K562 (cell line): ENCODE measurements around the gene RAD50. TPM values are rescaled to one million over a fixed set of nuclear protein-coding genes. Genes with fewer than 3 reads are reported as not detected.
A peak's percentile ranks its signal among the peaks of the same experiment; 100 is the strongest.

Experiments used
- ATF6 ChIP-seq: sonication (generic); formaldehyde crosslinking; IDR thresholded peaks from 2 replicates; pipeline ENCODE4 v1.4.0; 2020; ENCODE audit warnings: mild to moderate bottlenecking, missing genetic modification reagents
- BRD9 ChIP-seq: fragments of 450-650 bp; IDR thresholded peaks from 2 replicates; pipeline ENCODE4 v1.6.1; 2018; ENCODE audit warnings: low read depth; ENCODE audit not compliant: partially characterized antibody
- CBX3 ChIP-seq, 2 experiments: IDR thresholded peaks; 1 replicate in 1 of 2; 2 replicates in 1 of 2; pipeline ENCODE4 v1.6.1; 2012; ENCODE audit warnings: inconsistent platforms in 2 of 2, low read length in 2 of 2, borderline replicate concordance in 1 of 2, control low read depth in 1 of 2
- CHD7 ChIP-seq: fragments of 200-600 bp; sonication (generic); IDR thresholded peaks from one replicate; pipeline ENCODE4 v1.6.1; 2012; ENCODE audit warnings: mild to moderate bottlenecking, low read depth, low read length, inconsistent platforms
- CSDE1 ChIP-seq, 2 experiments: fragments of 450-650 bp; IDR thresholded peaks; 2 replicates each; pipeline ENCODE4 v1.6.1; 2016; ENCODE audit warnings: mild to moderate bottlenecking in 1 of 2
- CXXC5 ChIP-seq: fragments of 250-450 bp; sonication (Bioruptor Pico); IDR thresholded peaks from 2 replicates; pipeline ENCODE4 v1.8.0; 2022; ENCODE audit warnings: inconsistent platforms, mild to moderate bottlenecking, moderate library complexity
- HES1 ChIP-seq: fragments of 450-650 bp; IDR thresholded peaks from 2 replicates; pipeline ENCODE4 v1.6.1; 2016; ENCODE audit warnings: low read depth, mild to moderate bottlenecking, moderate library complexity
- HMG20B ChIP-seq: fragments of 250-450 bp; sonication (Bioruptor Pico); IDR thresholded peaks from 2 replicates; pipeline ENCODE4 v1.5.0; 2021; ENCODE audit warnings: mild to moderate bottlenecking
- MLLT1 ChIP-seq, 2 experiments: fragments of 450-650 bp; IDR thresholded peaks; 2 replicates each; pipeline ENCODE4 v1.6.1; 2016
- NELFE ChIP-seq: IDR thresholded peaks from 2 replicates; pipeline ENCODE4 v1.6.1; 2011; ENCODE audit warnings: mild to moderate bottlenecking; ENCODE audit not compliant: insufficient read depth, insufficient read length
- NFYB ChIP-seq: IDR thresholded peaks from 2 replicates; pipeline ENCODE4 v1.6.1; 2011; ENCODE audit warnings: mild to moderate bottlenecking, moderate library complexity; ENCODE audit not compliant: insufficient read length; ENCODE audit errors: extremely low read depth
- polyA plus RNA-seq, 8 experiments: library from polyadenylated mRNA; depleted of rRNA in 4 of 8; stranded (reverse) in 5 of 8; unstranded in 3 of 8; fragments of >200 nt; fragmentation: Nextera tagmentation in 2 of 8; fragmentation: Illumina TruSeq in 1 of 8; extraction: Ambion mirVana in 2 of 8; extraction: Trizol in 1 of 8; gene quantifications; 2 replicates each; pipeline versions ENCODE4 v1.2.1 to v1.2.3, GENCODE V29; 2011 to 2014; ENCODE audit warnings: inconsistent platforms in 1 of 8, missing spikeins in 1 of 8
- total RNA-seq, 7 experiments: library from RNA; depleted of rRNA in 6 of 7; stranded (reverse); fragments of >200 nt in 6 of 7; fragmentation: Illumina TruSeq in 2 of 7; extraction: Trizol in 2 of 7; gene quantifications; 2 replicates each; pipeline versions ENCODE4 v1.2.1 to v1.2.3, GENCODE V29; 2011 to 2021; ENCODE audit warnings: low replicate concordance in 1 of 7

RAD50 gene
- total and polyA plus RNA-seq, 9 of the 15 experiments (the other 6 are each of a cell fraction or from before 2014, with no cell fraction given) = 15.3 to 74.2 (median 44.1) TPM

GRCh38 chr5:132666310-132667123, 109.7 kb downstream of the RAD50 start (continued):
- TF ChIP-seq BRD9 (no peak), CHD7 (no peak), MLLT1 (IDR thresholded peaks at IDR 0.05) (0 out of 4 replicates have a peak, but pooled peaks of 1 of the 2 experiments have one; percentile 19), CBX3 (IDR thresholded peaks at IDR 0.05; ENCODE audit: borderline replicate concordance in 1 of 2, low read length in 2 of 2) (peak in 1 of 2 experiments; percentile 76; a peak in 1 of 3 replicates), HES1 (no peak), NFYB (no peak), NELFE (no peak), CXXC5 (CRISPR knock-in tag) (peak; percentile 93), HMG20B (CRISPR knock-in tag) (no peak), CSDE1 (IDR thresholded peaks at IDR 0.05) (no peak), ATF6 (CRISPR knock-in tag) (no peak)
